Measurements from ENCODE around the gene ZC3H4. TPM values are rescaled to one million over a fixed set of nuclear protein-coding genes. Genes with fewer than 3 reads are reported as not detected.
"Not testable (repeated sequence)": the region's sequence is repeated elsewhere in the genome, so short reads cannot be mapped to it uniquely, and the experiment has no call there.

The ZC3H4 gene
- total and polyA plus RNA-seq, 10 of the 15 experiments (the other 5 are each of a cell fraction or from before 2014, with no cell fraction given) = 5.1 to 86.3 (median 15.5) TPM

DNA sequence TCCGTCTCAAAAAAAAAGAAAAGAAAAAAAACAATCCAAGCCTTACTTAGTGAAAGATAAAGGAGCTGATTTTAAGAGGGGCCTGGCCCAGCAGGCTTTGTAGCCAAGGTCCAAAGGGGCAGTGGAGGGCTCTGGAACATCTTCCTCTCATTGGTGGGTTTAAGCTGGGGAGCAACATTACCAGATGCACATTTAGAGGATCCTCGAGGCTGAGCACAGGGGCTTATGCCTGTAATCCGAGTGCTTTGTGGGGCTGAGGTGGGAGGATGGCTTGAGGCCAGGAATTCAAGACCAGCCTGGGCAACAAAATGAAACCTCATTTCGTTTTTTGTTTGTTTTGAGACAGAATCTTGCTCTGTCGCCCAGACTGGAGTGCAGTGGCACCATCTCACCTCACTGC is 57.2 kb downstream of the ZC3H4 start:
- H3K79me2 ChIP-seq (ENCODE audit: control insufficient read depth, insufficient read depth, low read length) = no peaks in the 10 kb centered on the region
- no peaks in the 10 kb centered on the region for H4K20me1 ChIP-seq (ENCODE audit: control insufficient read depth, insufficient read depth)
- no peak for ATAC-seq
- H3K27me3 ChIP-seq (replicated peaks in 1 of 2; ENCODE audit: control insufficient read depth in 2 of 2, insufficient read depth in 2 of 2, low read length in 1 of 2) = no peaks in the 10 kb centered on the region
- H3K4me3 ChIP-seq = no peak overlapping the region
- H3K36me3 ChIP-seq (ENCODE audit: control insufficient read depth in 2 of 2, insufficient read depth in 2 of 2, low read length in 1 of 2) = no peaks in the 10 kb centered on the region
- no peak overlapping the region for H3K27ac ChIP-seq (ENCODE audit: control insufficient read depth, insufficient read depth)
- in situ Hi-C loops (cut with MboI) (no loop called here), intact Hi-C loops (cut with micrococcal nuclease; ENCODE audit: unreplicated experiment) (no loop called here)
- BruUV-seq (replicated peaks) = no TSS peak
- H3K4me1 ChIP-seq (ENCODE audit: control insufficient read depth, insufficient read depth, low read length) = no peaks in the 10 kb centered on the region
- no peak overlapping the region for H3K9ac ChIP-seq (ENCODE audit: control insufficient read depth, insufficient read depth, low read length)
- TF ChIP-seq ESRRA (IDR thresholded peaks at IDR 0.05; ENCODE audit: low read length) = no peak
- RAD21 ChIA-PET (ENCODE audit: unreplicated experiment) = no interaction called here
- no peak for FAIRE-seq
- H2AFZ ChIP-seq (ENCODE audit: control insufficient read depth, low read depth, low read length) = no peak overlapping the region
- CTCF ChIA-PET = interaction anchor here (0.6 to 0.9 kb wide), 2 partner anchors 43 to 82 kb away, joined by 3 to 5 read pairs; no protein-coding TSS in a partner anchor
- DNase-seq (ENCODE audit: low read depth, low spot score) = no peak
- 25% methylated on average over 5 of the region's 5 CpGs for WGBS (ENCODE audit: insufficient coverage, insufficient replicate concordance, low lambda C conversion rate, missing lambda C conversion rate)
- SMC1A ChIA-PET (ENCODE audit: uncharacterized antibody, unreplicated experiment) = no interaction called here
- H3K9me3 ChIP-seq (replicated peaks; ENCODE audit: control insufficient read depth, insufficient read depth, low read length) = no peaks in the 10 kb centered on the region
- POLR2A ChIA-PET = interaction anchor here (0.6 kb wide), 1 partner anchor 83 kb away, joined by 6 read pairs; no protein-coding TSS in a partner anchor
- no peak overlapping the region for H3K4me2 ChIP-seq (ENCODE audit: control insufficient read depth, insufficient read depth)

DNA sequence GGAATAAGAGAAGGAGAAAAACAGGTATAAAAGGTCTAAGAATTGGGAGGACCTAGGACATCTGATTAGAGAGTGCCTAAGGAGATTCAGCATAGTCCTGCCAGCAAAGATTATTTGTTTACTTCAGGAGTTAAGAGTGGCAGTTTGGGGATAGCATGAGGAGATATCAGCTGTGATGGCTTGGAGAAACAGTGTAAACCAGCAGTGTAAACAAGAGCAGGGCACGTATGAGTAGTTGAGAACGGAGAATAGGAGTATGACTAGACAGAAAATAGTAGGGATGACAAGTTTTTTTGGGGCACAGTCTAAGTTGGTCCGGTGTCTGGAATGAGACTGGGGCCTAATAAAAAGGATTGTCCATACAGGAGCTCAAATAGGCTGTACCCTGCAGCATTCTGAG is 63.0 kb downstream of the ZC3H4 start:
- intact Hi-C loops (cut with micrococcal nuclease; ENCODE audit: unreplicated experiment); FAIRE-seq; H3K79me2 ChIP-seq (ENCODE audit: control insufficient read depth, insufficient read depth, low read length); in situ Hi-C loops (cut with MboI); ATAC-seq; H3K4me1 ChIP-seq (ENCODE audit: control insufficient read depth, insufficient read depth, low read length); H3K9me3 ChIP-seq (replicated peaks; ENCODE audit: control insufficient read depth, insufficient read depth, low read length); H2AFZ ChIP-seq (ENCODE audit: control insufficient read depth, low read depth, low read length); POLR2A ChIA-PET; H4K20me1 ChIP-seq (ENCODE audit: control insufficient read depth, insufficient read depth); DNase-seq (ENCODE audit: low read depth, low spot score); RAD21 ChIA-PET (ENCODE audit: unreplicated experiment); BruUV-seq (replicated peaks); H3K9ac ChIP-seq (ENCODE audit: control insufficient read depth, insufficient read depth, low read length); H3K27me3 ChIP-seq (replicated peaks in 1 of 2; ENCODE audit: control insufficient read depth in 2 of 2, insufficient read depth in 2 of 2, low read length in 1 of 2); H3K27ac ChIP-seq (ENCODE audit: control insufficient read depth, insufficient read depth); H3K36me3 ChIP-seq (ENCODE audit: control insufficient read depth in 2 of 2, insufficient read depth in 2 of 2, low read length in 1 of 2); SMC1A ChIA-PET (ENCODE audit: uncharacterized antibody, unreplicated experiment); H3K4me2 ChIP-seq (ENCODE audit: control insufficient read depth, insufficient read depth); H3K4me3 ChIP-seq: not testable (repeated sequence)
- CTCF ChIA-PET = interaction anchor here (1.8 kb wide), 1 partner anchor 14 kb away, joined by 7 read pairs; no protein-coding TSS in a partner anchor
- WGBS (ENCODE audit: insufficient coverage, insufficient replicate concordance, low lambda C conversion rate, missing lambda C conversion rate) = 40% methylated on average over 3 of the region's 3 CpGs

All from GM12878 (cell line).